HepG2 (cell line): ENCODE measurements around the gene NUBP2. TPM values are rescaled to one million over a fixed set of nuclear protein-coding genes. Genes with fewer than 3 reads are reported as not detected.
A peak's percentile ranks its signal among the peaks of the same experiment; 100 is the strongest.

Experiments
- AKAP8 ChIP-seq: sonication (generic); formaldehyde crosslinking; IDR thresholded peaks from 2 replicates; pipeline ENCODE4 v1.5.1; 2020; ENCODE audit warnings: mild to moderate bottlenecking, missing genetic modification reagents
- BCLAF1 ChIP-seq: fragments of 450-650 bp; IDR thresholded peaks from 2 replicates; pipeline ENCODE4 v1.6.1; 2017; ENCODE audit warnings: mild to moderate bottlenecking
- KMT2A ChIP-seq: sonication (generic); formaldehyde crosslinking; IDR thresholded peaks from 2 replicates; pipeline ENCODE4 v1.4.0; 2020; ENCODE audit warnings: missing genetic modification reagents
- MIER3 ChIP-seq: IDR thresholded peaks from 2 replicates; pipeline ENCODE4 v1.6.1; 2016; ENCODE audit warnings: missing compliant biosample characterization, borderline replicate concordance
- RAD21 ChIP-seq: fragments of 450-650 bp; formaldehyde crosslinking; IDR thresholded peaks from 2 replicates; pipeline ENCODE4 v1.5.0; 2020; ENCODE audit warnings: mild to moderate bottlenecking
- SMARCC2 ChIP-seq: fragments of 450-650 bp; IDR thresholded peaks from 2 replicates; pipeline ENCODE4 v1.6.1; 2017; ENCODE audit warnings: antibody characterized with exemption, mild to moderate bottlenecking
- SMARCE1 ChIP-seq: fragments of 450-650 bp; IDR thresholded peaks from 2 replicates; pipeline ENCODE4 v1.6.1; 2017; ENCODE audit warnings: borderline replicate concordance
- STAT5B ChIP-seq: sonication (generic); formaldehyde crosslinking; IDR thresholded peaks from 2 replicates; pipeline ENCODE4 v1.4.0; 2020; ENCODE audit warnings: missing genetic modification reagents
- TFE3 ChIP-seq: IDR thresholded peaks from 2 replicates; pipeline ENCODE4 v1.6.1; 2016
- TRAFD1 ChIP-seq: sonication (generic); formaldehyde crosslinking; IDR thresholded peaks from 2 replicates; pipeline ENCODE4 v1.5.1; 2020; ENCODE audit warnings: missing genetic modification reagents, mild to moderate bottlenecking, borderline replicate concordance
- TRIM22 ChIP-seq: fragments of 450-650 bp; IDR thresholded peaks from 2 replicates; pipeline ENCODE4 v1.6.1; 2017
- ZFP36L2 ChIP-seq: sonication (generic); formaldehyde crosslinking; IDR thresholded peaks from 2 replicates; pipeline ENCODE4 v1.4.0; 2020; ENCODE audit warnings: missing genetic modification reagents
- ZNF18 ChIP-seq: sonication (generic); formaldehyde crosslinking; IDR thresholded peaks from 2 replicates; pipeline ENCODE4 v1.8.0; 2022; ENCODE audit warnings: mild to moderate bottlenecking, missing genetic modification reagents; ENCODE audit not compliant: insufficient replicate concordance
- ZNF205 ChIP-seq: IDR thresholded peaks from 2 replicates; pipeline ENCODE4 v1.6.1; 2018; ENCODE audit warnings: missing biosample characterization, missing genetic modification reagents
- ZNF292 ChIP-seq: sonication (generic); formaldehyde crosslinking; IDR thresholded peaks from 2 replicates; pipeline ENCODE4 v1.8.1; 2022; ENCODE audit warnings: mild to moderate bottlenecking, low read depth, missing genetic modification reagents, borderline replicate concordance
- ZNF3 ChIP-seq: IDR thresholded peaks from 2 replicates; pipeline ENCODE4 v1.7.0; 2017; ENCODE audit warnings: inconsistent platforms
- ZNF33B ChIP-seq: sonication (generic); formaldehyde crosslinking; IDR thresholded peaks from 2 replicates; pipeline ENCODE4 v1.5.1; 2020; ENCODE audit warnings: mild to moderate bottlenecking, missing genetic modification reagents
- ZNF414 ChIP-seq: sonication (generic); formaldehyde crosslinking; IDR thresholded peaks from 2 replicates; pipeline ENCODE4 v1.5.0; 2020; ENCODE audit warnings: missing genetic modification reagents
- ZNF569 ChIP-seq: sonication (generic); formaldehyde crosslinking; IDR thresholded peaks from 2 replicates; pipeline ENCODE4 v1.5.0; 2020; ENCODE audit warnings: mild to moderate bottlenecking, missing genetic modification reagents, moderate library complexity, borderline replicate concordance
- polyA plus RNA-seq, 8 experiments: library from polyadenylated mRNA; depleted of rRNA in 3 of 8; stranded (reverse) in 7 of 8; unstranded in 1 of 8; fragments of >200 nt; fragmentation: Illumina TruSeq in 4 of 8; extraction: Trizol in 4 of 8; gene quantifications; 2 replicates each; pipeline versions ENCODE4 v1.2.1 to v1.2.3, GENCODE V29; 2011 to 2016; ENCODE audit warnings: low read depth in 4 of 8, missing spikeins in 1 of 8, mixed read lengths in 1 of 8; ENCODE audit not compliant: insufficient read depth in 1 of 8
- total RNA-seq, 5 experiments: library from RNA; depleted of rRNA; stranded (reverse); fragments of >200 nt; fragmentation: Illumina TruSeq; extraction: Trizol; gene quantifications; 2 replicates each; pipeline ENCODE4 v1.2.3, GENCODE V29; 2016; ENCODE audit warnings: low read depth in 1 of 5

NUBP2 gene
- total and polyA plus RNA-seq, 2 of the 13 experiments (the other 11 are each of a cell fraction or from before 2014, with no cell fraction given) = 25.7 to 61.5 TPM

- TF ChIP-seq TRIM22 (no peak), ZNF569 (no peak), ZNF33B (CRISPR knock-in tag) (no peak), ZNF414 (0 out of 2 replicates have a peak, but pooled peaks have one; percentile 51), ZNF292 (CRISPR knock-in tag) (no peak), SMARCC2 (no peak), AKAP8 (CRISPR knock-in tag) (peak; percentile 55), STAT5B (CRISPR knock-in tag) (no peak), BCLAF1 (no peak), ZNF205 (CRISPR knock-in tag) (no peak; the same call in 1 of the 2 replicates), ZFP36L2 (CRISPR knock-in tag) (no peak), TFE3 (peak; percentile 69), MIER3 (CRISPR knock-in tag) (peak; percentile 70; the same call in 1 of the 2 replicates), TRAFD1 (CRISPR knock-in tag) (no peak), RAD21 (CRISPR knock-in tag) (peak; percentile 42; the same call in 1 of the 2 replicates), ZNF18 (CRISPR knock-in tag) (no peak), SMARCE1 (no peak), KMT2A (CRISPR knock-in tag) (peak; percentile 33; the same call in 1 of the 2 replicates), ZNF3 (CRISPR knock-in tag) (no peak)
Observed at GRCh38 chr16:1794221-1794871, 11.6 kb downstream of the NUBP2 start (continued).
